NCI-H146 (cell line): ENCODE data around the gene CNEP1R1.
"Not testable (repeated sequence)": the region's sequence is repeated elsewhere in the genome, so short reads cannot be mapped to it uniquely, and the experiment has no call there.

Experiments
- DNase-seq: peaks from one replicate; lab custom pipeline; 2025; lab: John Stamatoyannopoulos, UW

CNEP1R1 gene, protein sequence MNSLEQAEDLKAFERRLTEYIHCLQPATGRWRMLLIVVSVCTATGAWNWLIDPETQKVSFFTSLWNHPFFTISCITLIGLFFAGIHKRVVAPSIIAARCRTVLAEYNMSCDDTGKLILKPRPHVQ

DNA sequence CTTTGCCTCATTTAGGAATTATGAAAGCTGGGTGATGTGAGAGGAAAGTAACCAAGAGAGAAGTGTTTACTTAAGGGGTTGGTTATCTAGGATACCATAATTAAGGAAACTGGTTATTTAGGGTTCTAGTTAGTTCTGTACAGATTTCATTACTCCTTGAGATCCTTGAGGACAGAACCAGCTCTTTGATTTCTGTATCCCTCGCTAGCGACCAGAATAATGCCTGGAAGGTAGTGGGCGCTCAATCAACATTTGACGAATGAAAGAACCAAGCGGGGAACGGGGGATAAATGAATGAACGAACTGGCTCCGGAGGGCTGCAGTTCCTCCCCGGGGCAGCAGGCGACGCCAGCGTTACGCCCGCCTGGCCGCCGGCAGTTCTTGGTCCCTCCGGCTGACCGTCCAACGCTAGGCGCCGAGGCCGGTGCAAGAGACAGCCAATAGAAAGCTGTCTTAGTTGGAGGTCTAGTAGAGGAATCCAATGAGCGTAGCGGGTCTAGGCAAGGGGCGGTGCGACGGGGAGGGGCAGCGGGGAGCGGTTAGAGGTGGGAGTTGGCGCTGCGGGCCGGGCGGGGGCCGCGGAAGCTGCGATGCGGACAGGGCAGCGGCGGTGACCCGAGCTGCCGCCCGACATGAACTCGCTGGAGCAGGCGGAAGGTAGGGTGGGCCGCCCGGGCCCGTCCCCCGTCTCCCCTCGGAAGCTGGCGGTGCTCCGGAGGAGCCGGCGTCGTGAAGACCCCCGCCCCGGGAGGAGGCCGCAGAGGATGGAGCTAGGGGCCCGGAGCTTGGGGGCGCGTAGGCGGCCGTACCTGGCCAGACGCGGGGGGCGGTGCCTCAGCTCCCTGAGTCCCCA, at the start of gene CNEP1R1:
Gene CNEP1R1, plus strand, starts transcription at position 542 of the 853 bp plus-strand sequence. Its CDS starts 91 bp downstream, at position 633.
- DNase-seq = peak; percentile 92

DNA sequence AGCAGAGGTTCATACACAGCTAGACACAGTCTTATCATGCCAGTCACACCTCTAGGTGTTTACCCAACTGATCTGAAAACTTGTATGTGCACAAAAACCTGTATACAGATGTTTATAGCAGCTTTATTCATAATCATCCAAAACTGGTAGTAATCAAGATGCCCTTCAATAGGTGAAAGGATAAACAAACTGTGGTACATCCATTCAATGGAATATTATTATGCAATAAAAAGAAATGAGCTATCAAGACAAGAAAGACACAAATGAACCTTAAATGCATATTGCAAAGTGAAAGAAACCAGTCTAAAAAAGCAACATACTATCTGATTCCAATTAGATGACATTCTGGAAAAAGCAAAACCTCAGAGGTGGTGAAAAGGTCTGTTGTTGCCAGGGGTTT, 47.6 kb upstream of the CNEP1R1 start:
- no peak for DNase-seq

DNA sequence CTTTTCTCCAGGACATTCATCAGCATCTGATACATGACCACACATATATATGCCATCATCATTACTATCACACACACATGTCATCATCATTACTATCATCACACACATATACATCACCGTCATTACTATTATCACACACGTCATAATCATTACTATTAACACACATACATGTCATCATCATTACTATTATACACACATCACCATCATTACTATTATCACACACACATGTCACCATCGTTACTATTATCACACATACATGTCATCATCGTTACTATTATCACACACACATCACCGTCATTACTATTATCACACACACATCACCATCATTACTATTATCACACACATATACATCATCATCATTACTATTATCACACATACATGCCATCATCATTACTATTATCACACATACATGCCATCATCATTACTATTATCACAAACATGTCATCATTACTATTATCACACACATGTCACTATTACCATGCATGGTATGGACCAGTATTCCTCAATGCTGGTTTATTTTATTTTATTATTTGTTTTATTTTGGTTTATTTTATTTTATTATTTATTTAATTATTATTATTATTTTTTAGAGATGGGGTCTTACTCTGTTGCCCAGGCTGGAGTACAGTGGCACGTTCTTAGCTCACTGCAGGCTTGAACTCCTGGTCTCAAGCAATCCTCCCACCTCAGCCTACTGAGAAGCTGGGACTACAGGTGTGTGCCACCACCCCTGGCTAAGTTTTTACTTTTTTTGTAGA, 46.3 kb upstream of the CNEP1R1 start:
- no peak for DNase-seq

DNA sequence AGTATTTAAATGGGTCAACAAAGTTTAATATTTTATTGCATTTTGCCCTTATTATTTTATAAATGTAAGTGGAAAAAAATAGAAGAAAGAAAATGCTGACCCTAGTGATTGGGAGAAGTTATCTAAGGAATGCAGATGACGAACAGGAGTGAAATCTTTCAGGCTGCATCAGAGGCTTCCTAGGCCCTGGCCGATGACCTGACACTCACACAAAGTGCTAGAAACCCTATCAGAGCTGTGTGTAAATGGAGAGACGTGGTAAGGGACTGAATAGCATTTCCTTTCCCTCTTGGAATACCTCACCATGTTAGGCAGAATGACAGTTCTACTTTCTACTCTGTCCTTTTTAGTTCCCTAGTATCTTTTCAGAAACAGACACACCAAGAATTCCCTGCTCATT, 44.9 kb upstream of the CNEP1R1 start:
- no peak for DNase-seq

DNA sequence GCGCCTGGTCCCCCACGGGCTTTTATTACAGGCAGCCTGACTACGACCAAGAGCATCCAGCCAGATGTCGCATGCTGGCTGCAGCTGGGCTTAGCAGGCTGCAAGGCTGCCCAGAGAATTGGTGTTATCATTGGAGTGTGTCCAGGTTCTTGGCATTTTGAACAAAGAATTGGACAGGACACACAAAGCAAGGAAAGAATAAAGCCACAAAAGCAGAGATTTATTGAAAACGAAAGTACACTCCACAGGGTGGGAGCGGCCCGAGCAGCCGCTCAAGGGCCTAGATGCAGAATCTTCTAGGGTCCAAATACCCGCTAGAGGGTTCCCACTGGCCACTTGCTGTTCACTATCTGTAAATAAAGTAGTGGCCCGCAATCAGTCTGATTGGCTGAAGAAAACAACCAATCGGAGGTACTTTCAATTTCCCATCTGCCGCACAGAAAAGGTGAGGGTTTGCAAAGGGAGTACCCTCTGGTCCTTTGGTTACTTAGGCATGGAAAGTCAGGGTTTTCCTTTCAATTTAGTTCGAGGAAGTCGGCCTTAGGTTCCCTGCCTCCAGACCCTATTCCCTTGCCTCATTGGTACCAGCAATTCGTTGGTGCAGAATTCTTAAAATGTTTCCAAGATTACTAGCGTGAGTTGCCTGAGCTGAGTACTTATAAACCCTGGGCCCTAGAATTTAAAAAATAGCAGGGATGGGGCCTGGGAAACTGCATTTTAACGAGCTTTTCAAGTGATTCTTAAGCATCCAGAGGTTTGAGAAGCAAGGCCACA, 38.5 kb upstream of the CNEP1R1 start:
- DNase-seq = peak; percentile 18

DNA sequence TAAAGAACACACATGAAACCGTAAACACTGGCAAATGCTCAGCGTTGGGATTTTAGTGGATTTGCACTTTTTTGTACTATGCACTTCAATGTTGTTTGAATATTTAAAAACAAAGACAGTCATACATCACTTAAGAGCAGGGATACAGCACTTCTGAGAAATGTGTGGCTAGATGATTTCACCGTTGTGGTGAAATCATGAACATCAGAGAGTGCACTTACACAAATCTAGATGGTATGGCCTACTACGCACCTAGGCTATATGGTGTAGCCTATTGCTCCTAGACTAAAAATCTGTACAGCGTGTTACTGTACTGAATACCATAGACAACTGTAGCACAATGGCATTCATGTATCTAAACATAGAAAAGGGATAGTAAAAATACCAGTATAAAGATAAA, 37.6 kb upstream of the CNEP1R1 start:
- DNase-seq = no peak

DNA sequence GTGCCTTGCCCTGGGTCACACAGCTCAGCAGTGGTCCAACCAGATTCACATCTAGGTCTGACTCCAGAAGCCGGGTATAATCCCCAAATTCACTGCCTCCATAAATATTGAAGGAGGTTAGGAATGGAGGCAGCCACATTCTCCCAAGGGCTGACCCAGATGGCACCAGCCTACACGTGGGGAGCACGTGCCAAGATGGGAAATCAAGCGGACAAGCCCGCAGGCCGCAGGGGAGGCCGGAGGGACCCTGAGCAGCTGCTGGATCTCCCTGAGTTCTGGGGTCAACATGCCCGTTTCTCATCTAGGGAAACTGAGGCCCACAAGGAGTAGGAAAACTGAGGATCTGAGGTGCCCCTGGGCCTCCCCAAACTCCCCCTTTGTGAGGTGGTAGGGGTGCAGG, 32.2 kb upstream of the CNEP1R1 start:
- no peak for DNase-seq

DNA sequence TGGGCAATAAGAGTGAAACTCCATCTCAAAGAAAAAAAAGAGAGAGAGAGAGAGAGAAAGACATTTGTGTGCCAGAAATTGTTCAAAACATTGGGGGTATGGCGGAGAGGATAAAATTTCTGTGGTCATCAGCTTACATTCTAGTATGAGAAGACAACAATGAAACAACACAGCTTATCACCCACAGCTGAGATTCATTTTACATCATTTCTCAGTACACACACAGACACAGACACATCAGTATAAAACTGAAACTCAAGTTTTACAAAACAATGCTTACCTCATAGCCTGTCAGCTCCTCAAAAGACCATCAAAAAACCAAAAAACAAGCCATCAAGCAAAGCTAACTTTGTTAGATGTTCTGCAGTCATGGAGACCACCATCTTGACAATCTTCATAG, 31.4 kb upstream of the CNEP1R1 start:
- no peak for DNase-seq

DNA sequence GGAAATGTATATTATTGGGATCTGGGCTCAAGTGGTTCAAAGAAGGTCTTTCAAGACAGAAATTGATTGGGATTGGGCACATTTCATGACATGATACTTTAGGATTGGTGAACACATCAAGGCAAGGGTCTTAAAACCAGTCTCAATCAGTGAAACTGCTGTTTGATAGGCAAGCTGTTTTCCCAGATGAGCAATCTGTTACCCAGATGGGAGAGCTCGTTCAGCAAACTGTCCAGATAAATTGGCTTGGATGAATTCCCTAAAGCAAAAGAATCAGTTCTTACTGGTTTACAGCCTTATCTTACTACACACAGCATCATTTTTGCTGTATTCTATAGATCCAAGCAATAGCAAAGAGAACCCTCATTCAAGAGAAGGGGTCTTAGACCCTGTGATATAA, 31.0 kb upstream of the CNEP1R1 start:
- DNase-seq = no peak

DNA sequence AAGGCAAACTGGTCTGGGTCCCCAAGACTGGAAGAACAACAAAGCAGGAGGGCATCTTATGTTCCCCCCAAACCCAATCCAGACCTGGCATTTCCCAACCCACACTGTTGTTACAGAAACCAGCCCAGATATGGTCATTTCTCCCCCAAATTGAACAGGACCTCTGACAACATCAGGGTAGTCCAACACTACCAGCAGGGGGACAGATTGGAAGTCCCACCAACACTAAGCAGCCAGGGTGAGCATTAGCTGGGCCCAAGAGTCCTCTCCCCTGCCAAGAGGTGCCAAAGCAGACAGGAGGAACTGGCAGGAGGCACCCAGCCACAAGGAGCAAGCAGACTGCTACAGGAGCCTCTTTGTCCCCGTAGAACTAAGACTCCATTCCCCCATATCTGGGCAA, 29.3 kb upstream of the CNEP1R1 start:
- DNase-seq = no peak

DNA sequence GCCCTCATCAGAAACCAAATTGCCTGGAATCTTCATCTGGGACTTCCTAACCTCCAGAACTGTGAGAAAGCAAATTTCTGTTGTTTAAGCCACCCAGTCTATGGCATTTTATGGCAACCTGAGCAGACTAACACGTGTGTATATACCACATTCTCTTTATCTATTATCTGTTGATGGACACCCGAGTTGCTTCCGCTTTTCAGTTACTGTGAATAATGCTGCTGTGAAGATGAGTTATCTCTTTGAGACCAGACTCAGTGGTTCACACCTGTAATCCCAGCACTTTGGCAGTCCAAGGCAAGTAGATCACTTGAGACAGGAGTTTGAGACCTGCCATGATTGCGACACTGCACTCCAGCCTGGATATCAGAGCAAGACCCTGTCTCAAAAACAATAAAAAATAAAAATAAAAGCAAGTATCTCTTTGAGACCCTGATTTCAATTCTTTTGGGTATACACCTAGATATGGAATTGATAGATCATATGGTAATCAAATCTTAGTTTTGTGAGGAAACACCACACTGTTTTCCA, 27.2 kb upstream of the CNEP1R1 start:
- no peak for DNase-seq

DNA sequence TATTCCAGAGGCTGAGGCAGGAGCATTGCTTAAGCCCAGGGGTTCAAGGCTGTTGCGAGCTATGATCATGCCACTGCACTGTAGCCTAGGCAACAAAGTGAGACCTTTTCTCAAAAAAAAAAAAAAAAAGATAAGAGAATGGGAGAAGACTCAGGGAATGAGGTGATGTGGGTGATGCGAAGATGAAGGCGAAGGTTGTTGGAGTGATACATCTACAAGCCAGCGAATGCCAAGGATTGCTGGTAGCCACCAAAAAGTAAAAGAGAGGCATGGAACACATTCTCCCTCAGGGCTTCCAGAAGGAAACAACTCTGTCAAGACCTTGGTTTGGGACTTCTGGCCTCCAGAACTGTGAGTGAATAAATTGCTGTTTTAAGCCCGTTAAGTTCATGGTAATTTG, 26.0 kb upstream of the CNEP1R1 start:
- no peak for DNase-seq

DNA sequence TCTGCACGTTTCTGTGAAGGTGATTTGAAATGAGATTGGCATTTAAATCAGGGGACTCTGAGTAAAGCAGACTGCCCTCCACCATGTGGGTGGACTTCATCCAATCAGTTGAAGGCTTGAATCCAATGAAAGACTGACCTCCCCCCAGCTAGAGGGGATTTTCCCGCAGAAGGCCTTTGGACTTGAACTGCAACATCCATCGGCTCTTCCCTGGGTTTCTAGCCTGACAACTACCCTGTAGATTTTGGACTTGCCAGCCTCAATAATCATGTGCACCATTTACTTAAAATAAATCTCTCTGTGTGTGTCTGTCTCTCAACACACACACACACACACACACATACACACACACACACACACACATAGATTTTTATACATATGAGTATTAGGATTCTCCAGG, 23.9 kb upstream of the CNEP1R1 start:
- no peak for DNase-seq

DNA sequence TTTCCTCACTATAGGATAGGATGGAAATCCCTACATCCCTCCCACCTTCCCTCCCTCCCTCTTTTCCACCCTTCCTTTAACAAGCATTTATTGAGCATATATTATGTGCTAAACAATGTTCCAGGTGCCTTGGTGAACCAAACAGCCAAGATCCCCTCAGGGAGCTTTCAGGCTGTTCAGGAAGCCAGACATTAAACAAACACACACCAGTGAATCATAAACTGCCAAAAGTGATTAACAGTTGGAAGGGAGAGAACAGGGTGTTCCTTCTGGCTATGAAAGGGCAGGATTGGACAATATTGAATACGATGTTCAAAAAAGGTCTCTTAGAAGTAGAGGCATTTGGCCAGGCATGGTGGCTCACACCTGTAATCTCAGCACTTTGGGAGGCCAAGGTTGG, 22.8 kb upstream of the CNEP1R1 start:
- no peak for DNase-seq

DNA sequence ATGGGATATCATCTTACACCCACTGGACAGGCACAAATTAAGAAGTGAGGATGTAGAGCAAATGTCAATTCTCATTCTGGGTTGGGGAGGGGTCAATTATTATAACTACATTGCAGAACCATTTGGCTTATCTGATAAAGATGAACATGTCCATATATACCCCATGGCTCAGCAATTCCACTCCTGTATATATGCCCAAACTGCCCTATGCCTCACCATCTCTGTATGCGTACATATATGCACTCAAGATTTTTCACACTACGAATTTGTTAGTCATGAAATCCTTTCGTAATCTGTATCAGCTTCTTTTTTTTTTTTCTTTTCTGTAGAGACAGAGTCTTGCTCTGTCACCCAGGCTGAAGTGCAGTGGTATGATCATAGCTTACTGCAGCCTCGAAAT, 20.8 kb upstream of the CNEP1R1 start:
- no peak for DNase-seq

DNA sequence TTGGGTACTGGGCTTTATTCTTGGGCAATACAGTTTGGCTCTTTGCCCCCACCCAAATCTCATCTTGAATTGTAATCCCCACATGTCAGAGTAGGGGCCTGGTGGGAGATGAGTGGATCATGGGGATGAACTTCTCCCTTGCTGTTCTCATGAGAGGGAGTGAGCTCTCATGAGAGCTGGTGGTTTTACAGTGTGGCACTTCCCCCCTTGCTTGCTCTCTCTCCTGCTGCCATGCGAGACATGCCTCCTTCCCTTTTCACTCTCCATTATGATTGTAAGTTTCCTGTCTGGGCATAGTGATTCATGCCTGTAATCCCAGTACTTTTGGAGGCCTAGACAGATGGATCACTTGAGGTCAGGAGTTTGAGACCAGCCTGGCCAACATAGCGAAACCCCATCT, 18.1 kb upstream of the CNEP1R1 start:
- no peak for DNase-seq

DNA sequence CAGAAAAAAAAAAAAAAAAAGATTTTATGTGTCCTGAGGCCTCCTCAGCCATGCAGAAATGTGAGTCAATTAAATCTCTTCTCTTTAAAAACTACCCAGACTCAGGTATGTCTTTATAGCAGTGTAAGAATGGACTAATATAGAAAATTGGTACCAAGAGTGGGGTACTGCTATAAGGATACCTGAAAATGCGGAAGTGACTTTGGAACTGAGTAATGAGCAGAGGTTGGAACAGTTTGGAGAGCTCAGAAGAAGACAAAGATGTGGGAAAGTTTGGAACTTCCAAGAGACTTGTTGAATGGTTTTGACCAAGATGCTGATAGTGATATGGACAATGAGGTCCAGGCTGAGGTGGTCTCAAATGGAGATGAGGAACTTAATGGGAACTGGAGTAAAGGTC, 17.3 kb upstream of the CNEP1R1 start:
- no peak for DNase-seq

DNA sequence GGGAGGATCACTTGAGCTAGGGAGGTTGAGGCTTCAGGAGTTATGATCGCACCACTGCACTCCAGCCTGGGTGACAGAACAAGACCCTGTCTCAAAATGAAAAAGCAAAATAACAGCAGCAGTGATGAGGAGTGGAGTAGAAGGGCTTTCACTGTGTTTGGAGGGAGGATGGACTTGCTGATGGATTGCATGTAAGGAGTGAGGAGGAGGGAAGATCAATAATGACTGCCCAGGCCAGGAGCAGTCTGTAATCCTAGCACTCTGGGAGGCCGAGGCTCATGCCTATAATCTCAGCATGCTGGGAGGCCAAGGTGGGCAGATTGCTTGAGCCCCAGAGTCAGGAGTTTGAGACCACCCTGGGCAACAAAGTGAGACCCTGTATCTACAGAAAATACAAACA, 14.8 kb upstream of the CNEP1R1 start:
- no peak for DNase-seq

DNA sequence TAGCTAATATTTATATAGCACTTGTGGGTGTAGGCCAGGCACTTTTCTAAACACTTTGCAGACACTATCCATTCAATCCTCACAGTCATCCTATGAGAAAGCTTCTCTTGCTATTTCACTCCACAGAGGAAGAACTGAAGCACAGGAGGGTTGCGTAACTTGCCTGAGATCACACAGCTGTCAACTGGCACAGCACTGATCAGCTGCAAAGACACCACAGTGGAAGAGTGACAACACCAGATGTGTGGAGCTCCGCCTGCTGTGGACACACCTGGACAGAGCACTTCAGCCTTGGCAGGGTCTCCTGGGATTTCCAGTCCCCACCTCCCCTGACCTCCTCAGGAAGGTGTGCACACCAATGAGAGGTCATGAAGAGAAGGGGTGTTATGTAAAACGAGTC, 13.3 kb upstream of the CNEP1R1 start:
- DNase-seq = no peak

DNA sequence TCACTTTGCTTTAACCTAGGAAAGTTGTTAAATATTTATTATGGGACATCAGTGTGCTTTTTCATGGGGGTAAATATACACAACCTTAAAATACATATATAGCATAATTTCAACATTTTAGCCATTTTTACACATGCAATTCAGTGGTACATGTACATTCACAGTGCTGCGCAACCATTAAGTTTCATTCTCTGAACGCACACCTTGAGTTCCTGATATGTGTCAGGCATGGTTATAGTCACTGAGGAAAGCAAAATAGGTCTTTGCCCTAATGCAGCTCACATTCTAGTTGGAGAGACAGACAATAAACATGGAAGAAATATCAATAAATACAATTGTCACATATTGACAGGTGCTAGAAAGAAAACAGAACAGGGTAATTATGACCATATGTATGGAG, 12.8 kb upstream of the CNEP1R1 start:
- no peak for DNase-seq

DNA sequence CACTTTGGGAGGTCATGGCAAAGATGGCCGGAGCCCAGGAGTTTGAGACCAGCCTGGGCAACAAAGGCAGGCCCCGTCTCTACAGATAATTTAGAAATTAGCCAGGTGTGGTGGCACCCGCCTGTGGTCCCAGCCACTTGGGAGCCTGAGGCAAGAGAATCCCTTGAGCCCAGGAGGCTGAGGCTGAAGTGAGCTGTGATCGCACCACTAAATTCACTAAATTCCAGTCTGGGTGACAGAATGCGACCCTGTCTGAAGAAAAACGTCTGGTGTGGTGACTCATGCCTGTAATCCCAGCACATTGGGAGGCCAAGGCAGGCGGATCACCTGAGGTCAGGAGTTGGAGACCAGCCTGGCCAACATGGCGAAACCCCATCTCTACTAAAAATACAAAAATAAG, 10.8 kb upstream of the CNEP1R1 start:
- not testable (repeated sequence) for DNase-seq

DNA sequence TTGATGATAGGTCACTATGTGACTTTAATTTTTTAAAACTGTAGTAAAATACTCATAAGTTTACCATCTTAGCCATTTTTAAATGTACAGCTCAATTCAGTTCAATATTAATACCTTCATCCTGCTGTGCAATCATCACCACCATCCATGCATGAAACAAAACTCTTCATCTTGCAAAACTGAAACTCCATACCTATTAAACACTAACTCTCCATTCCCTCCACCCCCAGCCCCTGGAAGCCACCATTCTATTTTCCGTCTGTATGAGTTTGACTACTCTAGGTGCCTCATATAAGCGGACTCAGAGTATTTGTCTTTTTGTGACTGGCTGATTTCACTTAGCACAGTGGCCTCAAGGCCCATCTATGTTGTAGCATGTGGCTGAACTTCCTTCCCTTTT, 9.4 kb upstream of the CNEP1R1 start:
- no peak for DNase-seq
